ENCODE data around the gene FAIM. TPM values are rescaled to one million over a fixed set of nuclear protein-coding genes. Genes with fewer than 3 reads are reported as not detected.

FAIM gene
- total RNA-seq, 1 donor from 2014 or later: 11.0 TPM

- Mint-ChIP-seq H3K27ac (no peak overlapping the region), H3K36me3 (peaks cover 18% of the 10 kb centered on the region), H3K4me1 (ENCODE audit: unreplicated experiment) (peaks cover 4% of the 10 kb centered on the region), H3K27me3 (no peaks in the 10 kb centered on the region), H3K4me3 (no peak overlapping the region), H3K9me3 (peaks cover 3% of the 10 kb centered on the region)
- DNase-seq (ENCODE audit: extremely low spot score, unreplicated experiment): no peak
- TF ChIP-seq CTCF (conservative IDR thresholded peaks at IDR 0.05): no peak
Measured at GRCh38 chr3:138624518-138624917, 15.9 kb downstream of the FAIM start.

DNA sequence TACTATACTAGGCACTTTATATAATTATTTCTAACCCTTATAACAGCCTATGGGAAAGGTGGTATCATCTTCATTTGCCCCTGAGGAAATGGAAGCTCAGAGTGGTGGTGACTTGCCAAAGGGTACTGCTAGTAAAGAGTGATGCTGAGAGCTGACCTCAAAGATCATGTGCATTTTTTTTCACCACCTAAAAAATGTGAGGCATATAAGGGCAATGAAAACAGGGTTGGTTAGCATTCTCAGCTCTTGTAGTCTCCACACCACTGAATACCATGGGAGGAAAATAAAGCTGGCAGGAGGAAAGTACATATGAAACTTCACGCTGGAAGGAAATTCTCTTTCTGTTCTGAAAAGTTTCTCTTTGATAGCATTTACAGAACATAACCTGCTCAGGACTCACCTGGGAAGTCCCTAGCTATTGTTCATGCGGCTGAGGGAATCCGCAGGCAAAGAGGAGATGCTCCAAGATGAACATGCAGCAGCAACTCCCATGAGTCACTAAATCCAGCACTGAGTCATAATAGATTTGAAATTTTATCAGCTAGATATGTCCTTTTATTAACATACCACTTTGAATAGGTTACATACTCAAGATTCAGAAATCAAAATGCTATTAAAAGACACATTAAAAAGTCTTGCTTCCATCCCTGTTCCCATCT lies 17.3 kb downstream of the FAIM start:
- no peaks in the 10 kb centered on the region for H3K27me3 Mint-ChIP-seq
- no peaks in the 10 kb centered on the region for H3K4me1 Mint-ChIP-seq (ENCODE audit: unreplicated experiment)
- peaks cover 18% of the 10 kb centered on the region for H3K36me3 Mint-ChIP-seq
- H3K27ac Mint-ChIP-seq: no peak overlapping the region
- peaks cover 3% of the 10 kb centered on the region for H3K9me3 Mint-ChIP-seq
- DNase-seq (ENCODE audit: extremely low spot score, unreplicated experiment): no peak
- no peak overlapping the region for H3K4me3 Mint-ChIP-seq
- no peak for TF ChIP-seq CTCF (conservative IDR thresholded peaks at IDR 0.05)

DNA sequence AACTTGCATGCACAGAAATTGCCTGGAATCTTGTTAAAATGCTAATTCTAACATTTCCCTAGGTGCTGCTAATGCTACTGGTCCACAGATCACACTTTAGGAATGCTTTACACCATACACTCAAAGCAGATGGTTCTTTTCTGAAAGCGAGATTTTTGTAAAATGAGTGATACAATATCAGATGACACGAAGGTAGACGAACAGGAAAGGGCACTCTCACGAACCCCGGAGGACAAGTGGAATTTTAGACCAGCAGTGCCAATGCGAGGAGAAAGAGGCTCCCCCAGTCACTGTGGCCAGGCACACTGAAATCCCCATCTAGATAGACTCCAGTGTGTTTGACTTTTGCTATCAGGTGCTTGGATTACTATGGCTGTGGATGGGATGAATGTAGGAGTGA lies 21.0 kb downstream of the FAIM start:
- Mint-ChIP-seq H3K27ac (no peak overlapping the region), H3K4me3 (no peak overlapping the region)
- DNase-seq (ENCODE audit: extremely low spot score, unreplicated experiment): no peak

GRCh38 chr3:138638641-138639040 lies 30.1 kb downstream of the FAIM start:
- H3K4me1 Mint-ChIP-seq (ENCODE audit: unreplicated experiment): no peaks in the 10 kb centered on the region
- TF ChIP-seq CTCF (conservative IDR thresholded peaks at IDR 0.05): no peak
- no peak overlapping the region for H3K27ac Mint-ChIP-seq
- peaks cover 14% of the 10 kb centered on the region for H3K36me3 Mint-ChIP-seq
- peaks cover 14% of the 10 kb centered on the region for H3K9me3 Mint-ChIP-seq
- H3K4me3 Mint-ChIP-seq: no peak overlapping the region
- no peaks in the 10 kb centered on the region for H3K27me3 Mint-ChIP-seq
- no peak for DNase-seq (ENCODE audit: extremely low spot score, unreplicated experiment)

More for the DNA sequence above, 21.0 kb downstream of the FAIM start:
- H3K9me3 Mint-ChIP-seq: peaks cover 3% of the 10 kb centered on the region
- H3K4me1 Mint-ChIP-seq (ENCODE audit: unreplicated experiment): no peaks in the 10 kb centered on the region
- TF ChIP-seq CTCF (conservative IDR thresholded peaks at IDR 0.05): no peak
- no peaks in the 10 kb centered on the region for H3K27me3 Mint-ChIP-seq
- H3K36me3 Mint-ChIP-seq: peaks cover 18% of the 10 kb centered on the region

DNA sequence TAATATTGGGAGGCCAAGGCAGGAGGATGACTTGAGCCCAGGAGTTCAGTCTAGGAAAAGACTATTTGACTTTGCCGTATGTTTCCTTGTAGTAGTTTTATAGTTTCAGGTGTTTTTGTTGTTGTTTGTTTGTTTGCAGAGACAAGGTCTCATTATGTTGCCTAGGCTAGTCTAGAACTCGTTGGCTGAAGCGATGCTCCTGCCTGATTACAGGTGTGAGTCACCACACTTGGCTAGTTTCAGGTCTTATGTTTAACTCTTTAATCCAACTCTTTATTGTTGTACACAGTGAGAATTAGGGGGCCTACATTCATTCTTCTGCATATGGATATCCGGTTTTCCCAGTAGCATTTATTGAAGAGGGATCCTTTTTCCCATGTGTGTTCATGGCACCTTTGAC lies 32.0 kb downstream of the FAIM start:
- TF ChIP-seq CTCF (conservative IDR thresholded peaks at IDR 0.05): no peak
- no peaks in the 10 kb centered on the region for H3K27me3 Mint-ChIP-seq
- DNase-seq (ENCODE audit: extremely low spot score, unreplicated experiment): no peak
- H3K4me3 Mint-ChIP-seq: no peak overlapping the region
- peaks cover 19% of the 10 kb centered on the region for H3K9me3 Mint-ChIP-seq
- no peaks in the 10 kb centered on the region for H3K4me1 Mint-ChIP-seq (ENCODE audit: unreplicated experiment)
- H3K36me3 Mint-ChIP-seq: peaks cover 15% of the 10 kb centered on the region
- no peak overlapping the region for H3K27ac Mint-ChIP-seq
